Brain pericyte (primary cell): ENCODE data around the gene MRPL14.

Experiments used
- DNase-seq: peaks from one replicate; pipeline ENCODE4 v3.0.0-alpha.2; 2012; ENCODE audit warnings: low read depth, low spot score

Gene MRPL14

GRCh38 chr6:44126320-44127149 lies 717 bp downstream of the MRPL14 start:
- no peak for DNase-seq

- DNase-seq, result no peak
These were observed 3.7 kb downstream of the MRPL14 start for GRCh38 chr6:44123544-44123943.

GRCh38 chr6:44122801-44123200 lies 4.5 kb downstream of the MRPL14 start:
- DNase-seq, result no peak

GRCh38 chr6:44120692-44121443 lies 6.4 kb downstream of the MRPL14 start:
- DNase-seq, result no peak

GRCh38 chr6:44119704-44120262 lies 7.5 kb downstream of the MRPL14 start:
- no peak for DNase-seq

- no peak for DNase-seq
These were observed 9.7 kb downstream of the MRPL14 start for GRCh38 chr6:44117397-44118128.

GRCh38 chr6:44116641-44117382 lies 10.4 kb downstream of the MRPL14 start:
- no peak for DNase-seq

GRCh38 chr6:44115866-44116265 lies 11.4 kb downstream of the MRPL14 start:
- DNase-seq, result no peak

GRCh38 chr6:44113414-44113813 lies 13.8 kb downstream of the MRPL14 start:
- DNase-seq, result no peak

- no peak for DNase-seq
These were observed 15.5 kb downstream of the MRPL14 start for GRCh38 chr6:44111434-44112417.

GRCh38 chr6:44110966-44111365 lies 16.3 kb downstream of the MRPL14 start:
- no peak for DNase-seq

GRCh38 chr6:44110005-44110676 lies 17.1 kb downstream of the MRPL14 start:
- DNase-seq, result no peak

- no peak for DNase-seq
These were observed 18.0 kb downstream of the MRPL14 start for GRCh38 chr6:44109212-44109611.

- DNase-seq, result no peak
These were observed 18.8 kb downstream of the MRPL14 start for GRCh38 chr6:44108471-44108870.

GRCh38 chr6:44107017-44107416 lies 20.2 kb downstream of the MRPL14 start:
- no peak for DNase-seq

GRCh38 chr6:44105993-44106740 lies 21.1 kb downstream of the MRPL14 start:
- DNase-seq, result no peak

GRCh38 chr6:44105146-44105545 lies 22.1 kb downstream of the MRPL14 start:
- DNase-seq, result no peak

GRCh38 chr6:44104481-44105021 lies 22.7 kb downstream of the MRPL14 start:
- DNase-seq, result no peak
